SK-N-SH (cell line): ENCODE results near the gene DACH1. TPM values are rescaled to one million over a fixed set of nuclear protein-coding genes. Genes with fewer than 3 reads are reported as not detected.

Experiments used
- CTCF ChIA-PET: fragments of 300-600, 350-600 bp; formaldehyde crosslinking; extraction: SDS; loops from one replicate; lab custom pipeline; 2021; lab: Yijun Ruan, JAX
- POLR2A ChIA-PET: fragments of 350-600 bp; sonication (Branson Sonifier 250); formaldehyde crosslinking; extraction: SDS; loops from one replicate; lab custom pipeline; 2020; ENCODE audit warnings: antibody characterized with exemption, inconsistent platforms; lab: Yijun Ruan, JAX
- DNase-seq: peaks from one replicate; pipeline ENCODE4 v3.0.0; 2012
- H2AFZ ChIP-seq: fragments of 200-600 bp; sonication (generic); 2 replicates; pipeline ENCODE4 v1.8.1; 2016; ENCODE audit warnings: antibody characterized with exemption, mild to moderate bottlenecking, low read depth
- H3F3A ChIP-seq: fragments of 200-600 bp; sonication (generic); replicated peaks from 2 replicates; pipeline ENCODE3; 2016; ENCODE audit warnings: antibody characterized with exemption, mild to moderate bottlenecking; ENCODE audit not compliant: insufficient read depth
- H3K27ac ChIP-seq, 2 experiments: fragments of 200-500 bp in 1 of 2; fragments of 200-600 bp in 1 of 2; sonication (Bioruptor generic) in 1 of 2; sonication (generic), shearing (Covaris generic) in 1 of 2; 2 replicates each; pipeline versions ENCODE4 v1.5.1 to v1.6.1; 2014 to 2016; ENCODE audit warnings: low read depth in 2 of 2, inconsistent platforms in 1 of 2, low read length in 1 of 2, mild to moderate bottlenecking in 1 of 2, mixed read lengths in 1 of 2
- H3K27me3 ChIP-seq: fragments of 200-600 bp; sonication (generic), shearing (Covaris generic); 2 replicates; pipeline ENCODE4 v1.6.1; 2016; ENCODE audit warnings: mixed run types; ENCODE audit not compliant: insufficient read depth
- H3K36me3 ChIP-seq, 2 experiments: fragments of 200-500 bp in 1 of 2; fragments of 200-600 bp in 1 of 2; sonication (Bioruptor generic) in 1 of 2; sonication (generic) in 1 of 2; replicated peaks in 1 of 2; 2 replicates each; pipeline versions ENCODE3 to v1.5.1; 2014 to 2016; ENCODE audit warnings: low read length in 1 of 2, mild to moderate bottlenecking in 1 of 2; ENCODE audit not compliant: insufficient read depth in 2 of 2, control insufficient read depth in 1 of 2
- H3K4me1 ChIP-seq, 2 experiments: fragments of 200-500 bp in 1 of 2; fragments of 200-600 bp in 1 of 2; sonication (Bioruptor generic) in 1 of 2; sonication (generic), shearing (Covaris generic) in 1 of 2; 2 replicates each; pipeline versions ENCODE4 v1.5.1 to v1.6.1; 2014 to 2016; ENCODE audit warnings: low read depth in 1 of 2, low read length in 1 of 2, mixed run types in 1 of 2; ENCODE audit not compliant: insufficient read depth in 2 of 2, control insufficient read depth in 1 of 2
- H3K4me2 ChIP-seq: fragments of 200-600 bp; sonication (generic), shearing (Covaris generic); 2 replicates; pipeline ENCODE4 v1.6.1; 2017; ENCODE audit warnings: mixed run types
- H3K4me3 ChIP-seq, 2 experiments: fragments of 200-500 bp in 1 of 2; fragments of 200-600 bp in 1 of 2; sonication (Bioruptor generic) in 1 of 2; sonication (generic), shearing (Covaris generic) in 1 of 2; 2 replicates each; pipeline versions ENCODE4 v1.5.1 to v1.8.1; 2014 to 2016; ENCODE audit warnings: low read depth in 2 of 2, inconsistent platforms in 1 of 2, low read length in 1 of 2, mild to moderate bottlenecking in 1 of 2, mixed read lengths in 1 of 2, moderate library complexity in 1 of 2
- H3K79me2 ChIP-seq: fragments of 200-600 bp; sonication (generic); 2 replicates; pipeline ENCODE4 v1.8.1; 2017; ENCODE audit warnings: mild to moderate bottlenecking; ENCODE audit not compliant: insufficient read depth
- H3K9ac ChIP-seq: fragments of 200-600 bp; sonication (generic); 2 replicates; pipeline ENCODE4 v1.6.1; 2017; ENCODE audit warnings: mixed run types
- H3K9me2 ChIP-seq: fragments of 200-600 bp; sonication (generic); 2 replicates; pipeline ENCODE4 v1.6.1; 2017; ENCODE audit warnings: mixed run types
- H3K9me3 ChIP-seq: fragments of 200-600 bp; sonication (generic); 2 replicates; pipeline ENCODE4 v1.6.1; 2017; ENCODE audit warnings: mixed run types, mild to moderate bottlenecking, moderate library complexity
- H4K20me1 ChIP-seq: fragments of 200-600 bp; sonication (generic); 2 replicates; pipeline ENCODE4 v1.6.1; 2017; ENCODE audit warnings: mild to moderate bottlenecking, mixed run types; ENCODE audit not compliant: insufficient read depth
- ELF1 ChIP-seq: IDR thresholded peaks from 2 replicates; pipeline ENCODE4 v1.4.0; 2012
- EP300 ChIP-seq, 2 experiments: IDR thresholded peaks; 2 replicates each; pipeline versions ENCODE4 v1.4.0 to v1.6.1; 2012; ENCODE audit warnings: borderline replicate concordance in 1 of 2, low read depth in 1 of 2, low read length in 1 of 2
- FOXJ3 ChIP-seq: sonication (generic); formaldehyde crosslinking; IDR thresholded peaks from 2 replicates; pipeline ENCODE4 v1.5.1; 2020; ENCODE audit warnings: mild to moderate bottlenecking, missing genetic modification reagents
- FOXM1 ChIP-seq: IDR thresholded peaks from 2 replicates; pipeline ENCODE4 v1.4.0; 2012; ENCODE audit warnings: low read depth, mild to moderate bottlenecking
- PBX3 ChIP-seq: IDR thresholded peaks from 2 replicates; pipeline ENCODE4; 2012
- RAD21 ChIP-seq: IDR thresholded peaks from 2 replicates; pipeline ENCODE4 v1.6.1; 2012; ENCODE audit warnings: mild to moderate bottlenecking, low read length
- REST ChIP-seq: IDR thresholded peaks from 2 replicates; pipeline ENCODE4 v1.6.1; 2012; ENCODE audit warnings: mild to moderate bottlenecking, low read depth, low read length, moderate library complexity
- TAF1 ChIP-seq: IDR thresholded peaks from 2 replicates; pipeline ENCODE4 v1.6.1; 2012; ENCODE audit warnings: low read depth, mild to moderate bottlenecking, low read length, moderate library complexity, borderline replicate concordance
- TEAD4 ChIP-seq: IDR thresholded peaks from 2 replicates; pipeline ENCODE4 v1.4.0; 2012; ENCODE audit warnings: mild to moderate bottlenecking, borderline replicate concordance; ENCODE audit not compliant: insufficient read depth
- ZBTB33 ChIP-seq: IDR thresholded peaks from 2 replicates; pipeline ENCODE4 v1.4.0; 2012; ENCODE audit warnings: low read depth, borderline replicate concordance
- WGBS: methylation state at CpG from one replicate; pipeline ENCODE4 v1.1.6; 2017; ENCODE audit warnings: low lambda C conversion rate; 5-methylcytosine and 5-hydroxymethylcytosine counted together
- polyA plus RNA-seq, 3 experiments: library from polyadenylated mRNA; depleted of rRNA; stranded (reverse); fragments of >200 nt; gene quantifications; 2 replicates each; pipeline ENCODE4 v1.2.3, GENCODE V29; 2012

Gene DACH1
- polyA plus RNA-seq, 1 of the 3 experiments (the other 2 are of a cell fraction): 0.21 TPM

GRCh38 chr13:71603255-71603654 lies 263.7 kb downstream of the DACH1 start:
- H3K27ac ChIP-seq: peak overlapping the region in 1 of 2 experiments; percentile 78; a peak in 2 of 4 replicates
- POLR2A ChIA-PET: no interaction called here
- CTCF ChIA-PET: interaction anchor here (0.6 kb wide), 1 partner anchor 17 kb away, joined by 3 read pairs; no protein-coding TSS in a partner anchor

More at GRCh38 chr13:71603255-71603654, 263.7 kb downstream of the DACH1 start:
- no peak overlapping the region for H3K4me3 ChIP-seq
- no peaks in the 10 kb centered on the region for H3K36me3 ChIP-seq
- no peaks in the 10 kb centered on the region for H4K20me1 ChIP-seq
- no peak for DNase-seq
- H3K79me2 ChIP-seq: no peaks in the 10 kb centered on the region
- no peaks in the 10 kb centered on the region for H3F3A ChIP-seq
- 0 out of 2 replicates have a peak, but pooled peaks cover 2% of the 10 kb centered on the region for H3K9me2 ChIP-seq
- no peak overlapping the region for H3K4me2 ChIP-seq
- TF ChIP-seq ELF1 (no peak), RAD21 (no peak), EP300 (IDR thresholded peaks at IDR 0.05; ENCODE audit: borderline replicate concordance in 1 of 2, low read depth in 1 of 2, low read length in 1 of 2) (no peak), TEAD4 (no peak), ZBTB33 (no peak), FOXM1 (no peak), REST (no peak), FOXJ3 (CRISPR knock-in tag) (no peak), PBX3 (no peak), TAF1 (no peak)
- H3K9me3 ChIP-seq: no peaks in the 10 kb centered on the region
- no peak overlapping the region for H2AFZ ChIP-seq
- peaks cover 0 to 7% of the 10 kb centered on the region in 2 experiments; a peak in 1 of 4 replicates for H3K4me1 ChIP-seq
- no peak overlapping the region for H3K9ac ChIP-seq
- WGBS: 84% methylated on average over 2 of the region's 2 CpGs
- no peaks in the 10 kb centered on the region for H3K27me3 ChIP-seq
